MG63 (cell line): Measurements from ENCODE around the gene RYR2. TPM values are rescaled to one million over a fixed set of nuclear protein-coding genes. Genes with fewer than 3 reads are reported as not detected.
"Not testable (repeated sequence)": the region's sequence is repeated elsewhere in the genome, so short reads cannot be mapped to it uniquely, and the experiment has no call there.

Experiments
- DNase-seq: peaks from one replicate; pipeline ENCODE4 v3.0.0-alpha.2; 2020
- H3K27me3 ChIP-seq: fragments of 250-450 bp; sonication (Bioruptor Pico); 2 replicates; pipeline ENCODE4 v1.5.1; 2020; ENCODE audit warnings: mild to moderate bottlenecking, moderate library complexity
- H3K36me3 ChIP-seq: fragments of 250-450 bp; sonication (Bioruptor Pico); 2 replicates; pipeline ENCODE4 v1.5.1; 2020; ENCODE audit warnings: mild to moderate bottlenecking, moderate library complexity
- H3K4me3 ChIP-seq: fragments of 250-450 bp; sonication (Bioruptor Pico); 2 replicates; pipeline ENCODE4 v1.5.1; 2020; ENCODE audit warnings: mild to moderate bottlenecking, moderate library complexity
- H3K9me3 ChIP-seq: fragments of 250-450 bp; sonication (Bioruptor Pico); 2 replicates; pipeline ENCODE4 v1.5.1; 2020; ENCODE audit warnings: mild to moderate bottlenecking, moderate library complexity
- total RNA-seq: library from RNA; depleted of rRNA; stranded (reverse); fragments of >200 nt; shearing (Covaris generic); gene quantifications from 2 replicates; pipeline ENCODE4 v1.2.3, GENCODE V29; 2014; ENCODE audit warnings: low replicate concordance

The RYR2 gene
- total RNA-seq, 1 experiment from 2014 or later = 0.26 TPM

DNA sequence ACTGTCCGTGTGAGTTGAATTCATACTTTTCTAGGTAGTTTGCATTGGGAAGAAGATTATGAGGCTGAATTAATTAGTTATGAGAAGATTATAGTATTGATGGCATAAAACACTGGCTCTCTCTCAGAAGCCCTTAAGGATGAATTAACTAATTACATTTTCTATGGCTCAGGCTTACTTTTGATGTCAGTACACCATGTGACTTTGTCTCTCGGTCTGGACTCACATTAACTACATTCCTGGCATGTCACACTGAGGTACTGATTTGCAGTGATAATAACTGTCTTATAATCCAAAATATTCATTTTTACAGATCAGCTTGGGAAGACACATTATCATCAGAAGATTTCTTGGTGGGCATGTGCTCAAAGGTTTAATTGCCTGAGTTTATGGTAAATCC is 486.6 kb downstream of the RYR2 start:
- DNase-seq = no peak
- Histone ChIP-seq H3K36me3 (no peaks in the 10 kb centered on the region), H3K9me3 (no peaks in the 10 kb centered on the region), H3K27me3 (no peaks in the 10 kb centered on the region), H3K4me3 (no peak overlapping the region)

DNA sequence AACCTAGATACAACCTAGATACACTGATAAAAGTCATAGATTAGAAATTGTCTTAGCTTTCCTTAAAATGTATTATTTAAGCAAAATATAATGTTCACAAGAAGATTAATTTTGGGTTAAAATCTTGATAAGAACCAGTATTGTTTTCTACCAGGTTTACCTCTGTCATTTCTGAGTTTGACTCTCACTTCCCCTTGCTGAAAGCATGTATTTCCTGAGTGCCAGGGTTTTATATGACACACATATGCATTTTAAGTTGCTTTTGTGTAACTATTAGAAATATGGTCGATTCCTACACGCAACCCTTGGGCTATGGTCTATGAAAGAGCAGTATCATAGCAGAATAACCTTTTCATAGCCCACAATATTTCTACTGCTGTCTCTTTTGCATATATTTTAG is 497.1 kb downstream of the RYR2 start:
- Histone ChIP-seq H3K9me3 (no peaks in the 10 kb centered on the region), H3K27me3 (no peaks in the 10 kb centered on the region), H3K4me3 (no peak overlapping the region), H3K36me3 (no peaks in the 10 kb centered on the region)
- DNase-seq = no peak

DNA sequence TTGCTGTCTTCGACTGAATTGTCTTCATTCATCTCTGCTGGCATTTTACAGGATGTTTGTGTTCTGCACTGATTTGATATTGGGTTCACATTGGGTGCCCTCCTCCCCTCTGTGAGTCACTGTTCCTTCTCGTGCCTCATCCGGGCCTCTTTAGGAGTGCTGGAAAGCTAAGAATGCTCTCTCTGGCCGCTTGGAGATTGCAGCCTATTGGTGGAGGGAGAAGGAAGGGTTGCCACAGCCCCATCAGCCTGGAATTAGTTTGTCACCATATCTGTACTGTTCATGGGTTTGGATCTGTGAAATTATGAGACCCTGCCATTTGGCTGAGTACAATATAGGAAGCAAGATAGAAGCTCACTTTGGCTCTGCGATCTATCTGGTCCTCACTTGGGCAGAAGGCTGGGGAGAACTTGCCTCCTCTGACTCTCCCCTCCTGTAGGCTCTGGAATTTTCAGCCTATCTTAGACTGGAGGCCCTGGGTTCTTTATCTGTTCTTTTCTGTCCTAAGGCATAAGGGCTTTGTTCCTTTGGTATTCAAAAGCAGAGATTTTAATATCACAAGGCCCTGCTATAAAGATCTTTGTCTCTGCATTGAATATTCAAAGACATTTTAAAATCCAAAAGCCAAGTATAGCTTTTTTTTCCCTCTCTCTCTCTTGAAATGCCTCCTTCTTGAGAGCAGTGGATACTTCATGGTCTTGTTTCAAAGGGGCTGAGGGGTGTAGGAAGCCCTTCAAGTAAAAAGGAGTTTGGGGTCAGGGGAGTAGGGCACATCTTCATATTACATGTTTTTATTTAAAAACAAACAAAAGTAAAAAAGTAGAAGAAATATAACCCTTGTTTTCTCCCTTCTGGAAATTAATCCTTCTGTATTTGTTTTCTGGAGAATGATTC is 500.8 kb downstream of the RYR2 start:
- H3K27me3 ChIP-seq = no peaks in the 10 kb centered on the region
- no peaks in the 10 kb centered on the region for H3K9me3 ChIP-seq
- H3K4me3 ChIP-seq = no peak overlapping the region
- H3K36me3 ChIP-seq = no peaks in the 10 kb centered on the region
- peak; percentile 5 for DNase-seq

DNA sequence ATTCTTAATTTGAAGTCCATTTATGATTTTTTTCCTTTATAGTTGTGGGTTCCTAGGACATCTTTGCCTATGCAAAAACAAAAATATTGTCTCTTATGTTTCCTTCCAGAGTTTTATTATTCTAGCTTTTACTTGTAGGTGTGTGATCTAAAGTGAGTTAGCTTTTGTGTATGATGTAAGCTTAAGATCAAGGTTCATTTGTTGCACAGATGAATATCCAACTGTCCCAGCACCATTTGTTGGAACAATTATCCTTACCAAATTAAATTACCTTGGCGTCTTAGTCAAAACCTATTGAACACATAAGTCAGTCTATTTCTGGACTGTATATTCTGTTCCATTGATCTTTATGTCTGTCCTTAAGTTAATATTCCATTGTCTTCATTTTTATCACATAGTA is 511.1 kb downstream of the RYR2 start:
- no peak for DNase-seq
- no peak overlapping the region for H3K4me3 ChIP-seq
- no peaks in the 10 kb centered on the region for H3K9me3 ChIP-seq
- H3K36me3 ChIP-seq = no peaks in the 10 kb centered on the region
- no peaks in the 10 kb centered on the region; the same call in 1 of the 2 replicates for H3K27me3 ChIP-seq

DNA sequence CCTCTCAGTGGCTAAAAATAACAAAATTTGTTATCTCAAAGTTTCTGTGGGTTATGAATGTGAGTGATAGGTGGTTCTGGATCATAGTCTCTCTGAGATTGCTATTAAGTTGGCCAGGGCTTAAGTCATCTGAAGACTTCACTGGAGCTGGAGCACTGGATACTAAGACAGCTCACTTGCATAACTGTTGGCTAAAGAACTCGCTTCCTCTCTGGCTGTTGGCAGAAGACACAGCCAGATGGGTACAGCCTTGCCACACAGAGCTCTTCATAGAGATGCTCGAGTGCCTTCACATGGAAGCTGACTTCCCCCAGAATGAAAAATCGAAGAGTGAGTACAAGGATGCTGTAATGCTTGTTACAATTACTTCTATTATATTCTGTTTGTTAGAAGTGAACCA is 514.9 kb downstream of the RYR2 start:
- no peak overlapping the region for H3K4me3 ChIP-seq
- H3K9me3 ChIP-seq = no peaks in the 10 kb centered on the region
- no peak for DNase-seq
- no peaks in the 10 kb centered on the region; the same call in 1 of the 2 replicates for H3K27me3 ChIP-seq
- no peaks in the 10 kb centered on the region for H3K36me3 ChIP-seq

DNA sequence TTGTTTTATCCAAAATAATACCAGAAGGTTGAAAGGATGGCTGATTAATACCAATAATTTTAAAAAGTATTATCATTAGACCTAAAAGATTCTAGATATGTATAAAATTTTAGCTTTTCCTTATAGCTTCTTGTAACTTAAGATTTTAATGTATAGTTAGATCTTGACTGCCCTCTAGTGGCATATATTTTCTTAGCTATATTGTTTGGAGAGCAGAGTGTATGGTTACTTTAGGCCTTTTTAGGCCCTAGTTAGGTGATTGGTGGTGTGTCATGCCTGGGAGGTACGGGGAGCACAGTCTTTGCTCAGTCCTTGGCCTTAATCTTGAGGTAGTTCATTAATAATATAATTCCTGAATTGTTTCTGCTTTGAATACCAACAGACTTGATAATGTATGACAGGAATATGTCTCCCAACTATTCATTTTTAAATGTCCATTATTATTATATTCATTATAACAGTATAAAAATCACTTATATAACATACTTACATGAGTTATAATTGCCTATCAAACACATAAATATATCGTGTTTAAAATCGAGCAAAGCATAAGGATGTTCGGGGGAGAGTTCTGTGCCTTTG is 520.3 kb downstream of the RYR2 start:
- H3K36me3 ChIP-seq = no peaks in the 10 kb centered on the region
- H3K27me3 ChIP-seq = no peaks in the 10 kb centered on the region
- no peaks in the 10 kb centered on the region for H3K9me3 ChIP-seq
- DNase-seq = peak; percentile 10
- no peak overlapping the region for H3K4me3 ChIP-seq

DNA sequence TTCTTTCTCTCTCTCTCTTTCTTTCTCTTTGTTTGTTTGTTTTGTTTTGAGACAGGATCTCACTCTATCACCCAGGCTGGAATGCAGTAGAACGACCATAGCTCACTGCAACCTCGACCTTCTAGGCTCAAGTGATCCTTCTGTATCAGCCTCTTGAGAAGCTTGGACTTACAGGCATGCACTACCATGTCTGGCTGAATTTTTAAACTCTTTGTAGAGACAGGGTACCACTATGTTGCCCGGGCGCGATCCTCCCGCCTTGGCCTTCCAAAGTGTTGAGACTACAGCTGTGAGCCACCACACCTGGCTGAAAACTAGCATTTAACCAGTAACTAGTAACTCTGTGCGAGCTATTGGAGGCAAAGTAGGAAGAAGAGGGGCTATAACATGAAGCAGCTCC is 523.3 kb downstream of the RYR2 start:
- no peaks in the 10 kb centered on the region for H3K27me3 ChIP-seq
- H3K9me3 ChIP-seq = no peaks in the 10 kb centered on the region
- no peak for DNase-seq
- H3K4me3 ChIP-seq = no peak overlapping the region
- H3K36me3 ChIP-seq = no peaks in the 10 kb centered on the region

DNA sequence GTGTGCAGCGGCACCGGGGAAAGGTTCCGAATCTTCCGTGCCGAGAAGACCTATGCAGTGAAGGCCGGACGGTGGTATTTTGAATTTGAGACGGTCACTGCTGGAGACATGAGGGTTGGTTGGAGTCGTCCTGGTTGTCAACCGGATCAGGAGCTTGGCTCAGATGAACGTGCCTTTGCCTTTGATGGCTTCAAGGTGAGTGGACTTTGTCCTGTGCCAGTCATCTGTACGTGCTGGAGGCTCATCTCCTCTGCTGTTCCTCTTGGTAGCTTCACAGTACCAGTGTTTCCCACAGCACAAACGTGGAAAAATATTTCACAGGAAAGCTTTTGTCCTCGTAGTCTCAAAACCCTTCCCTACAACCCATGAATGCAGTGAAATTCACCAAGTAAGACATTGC is 524.6 kb downstream of the RYR2 start:
- H3K27me3 ChIP-seq = no peaks in the 10 kb centered on the region
- no peak for DNase-seq
- no peaks in the 10 kb centered on the region for H3K36me3 ChIP-seq
- no peaks in the 10 kb centered on the region for H3K9me3 ChIP-seq
- no peak overlapping the region for H3K4me3 ChIP-seq

DNA sequence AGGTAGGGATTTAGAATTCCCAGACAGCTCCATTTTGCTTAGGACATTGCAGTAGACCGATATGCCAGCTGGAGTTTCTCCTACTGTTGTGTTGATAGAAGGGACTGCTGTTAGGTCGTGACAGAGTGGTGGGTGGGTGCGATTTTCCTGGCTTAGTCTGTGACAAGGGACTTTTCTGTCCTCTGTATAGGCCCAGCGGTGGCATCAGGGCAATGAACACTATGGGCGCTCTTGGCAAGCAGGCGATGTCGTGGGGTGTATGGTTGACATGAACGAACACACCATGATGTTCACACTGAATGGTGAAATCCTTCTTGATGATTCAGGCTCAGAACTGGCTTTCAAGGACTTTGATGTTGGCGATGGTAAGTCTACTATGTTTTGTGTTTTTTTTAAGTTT is 527.0 kb downstream of the RYR2 start:
- no peak overlapping the region for H3K4me3 ChIP-seq
- H3K36me3 ChIP-seq = no peaks in the 10 kb centered on the region
- no peaks in the 10 kb centered on the region for H3K9me3 ChIP-seq
- DNase-seq = no peak
- no peaks in the 10 kb centered on the region for H3K27me3 ChIP-seq

DNA sequence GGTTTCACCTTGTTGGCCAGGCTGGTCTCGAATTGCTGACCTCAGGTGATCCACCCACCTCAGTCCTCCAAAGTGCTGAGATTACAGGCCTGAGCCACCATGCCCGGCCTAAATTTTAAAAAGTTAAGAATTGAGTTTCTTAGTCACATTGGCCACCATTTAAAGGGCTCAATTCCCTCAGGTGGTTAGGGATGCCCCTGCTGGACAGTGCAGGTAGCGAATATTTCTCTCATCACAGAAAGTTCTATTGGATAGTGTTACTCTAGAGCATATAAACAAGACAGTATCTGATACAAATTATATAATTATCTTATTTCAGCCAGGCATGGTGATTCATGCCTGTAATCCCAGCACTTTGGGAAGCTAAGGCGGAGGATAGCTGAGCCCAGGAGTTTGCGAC is 528.5 kb downstream of the RYR2 start:
- H3K9me3 ChIP-seq = no peaks in the 10 kb centered on the region
- no peaks in the 10 kb centered on the region for H3K36me3 ChIP-seq
- no peak for DNase-seq
- H3K4me3 ChIP-seq = no peak overlapping the region
- no peaks in the 10 kb centered on the region for H3K27me3 ChIP-seq

DNA sequence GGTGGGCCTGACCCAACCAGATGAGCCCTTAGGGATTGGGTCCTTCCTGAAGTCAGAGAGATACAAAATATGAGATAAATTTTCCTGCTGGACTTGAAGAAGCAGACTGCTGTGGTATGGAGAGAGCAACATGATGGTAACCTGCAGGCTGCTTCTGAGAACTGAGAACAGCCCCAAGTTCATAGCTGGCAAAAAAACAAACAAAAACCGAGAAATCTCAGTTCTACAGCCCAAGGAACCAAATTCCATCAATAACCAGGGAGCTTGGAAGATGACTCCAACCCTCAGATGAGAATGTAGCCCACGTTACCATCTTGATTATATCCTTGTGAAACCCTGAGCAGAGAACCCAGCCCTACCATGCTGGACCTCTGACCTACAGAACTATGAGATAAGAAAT is 532.6 kb downstream of the RYR2 start:
- no peaks in the 10 kb centered on the region for H3K36me3 ChIP-seq
- no peak overlapping the region for H3K4me3 ChIP-seq
- no peaks in the 10 kb centered on the region; the same call in 1 of the 2 replicates for H3K9me3 ChIP-seq
- H3K27me3 ChIP-seq = no peaks in the 10 kb centered on the region
- DNase-seq = no peak

DNA sequence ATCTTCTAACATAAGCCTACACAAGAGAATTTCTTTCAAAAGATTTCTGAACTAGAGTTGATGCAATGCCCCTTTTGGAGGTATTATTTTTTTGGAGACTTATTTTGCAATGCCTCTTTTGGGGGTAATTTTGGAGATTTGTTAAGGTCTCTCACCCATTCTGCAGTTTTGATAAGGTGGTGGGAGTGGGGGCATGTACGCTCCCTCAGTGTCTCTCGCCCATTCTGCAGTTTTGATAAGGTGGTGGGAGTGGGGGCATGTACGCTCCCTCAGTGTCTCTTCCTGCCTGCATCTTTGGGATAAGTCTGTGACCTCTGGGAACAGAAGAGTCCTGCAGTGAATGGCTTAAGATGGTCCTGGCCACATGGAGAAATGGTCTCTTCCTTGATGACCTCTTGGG is 536.6 kb downstream of the RYR2 start:
- DNase-seq = no peak
- H3K36me3 ChIP-seq = no peaks in the 10 kb centered on the region
- H3K27me3 ChIP-seq = no peaks in the 10 kb centered on the region
- H3K9me3 ChIP-seq = peaks cover 2% of the 10 kb centered on the region; the same call in 1 of the 2 replicates
- no peak overlapping the region for H3K4me3 ChIP-seq

DNA sequence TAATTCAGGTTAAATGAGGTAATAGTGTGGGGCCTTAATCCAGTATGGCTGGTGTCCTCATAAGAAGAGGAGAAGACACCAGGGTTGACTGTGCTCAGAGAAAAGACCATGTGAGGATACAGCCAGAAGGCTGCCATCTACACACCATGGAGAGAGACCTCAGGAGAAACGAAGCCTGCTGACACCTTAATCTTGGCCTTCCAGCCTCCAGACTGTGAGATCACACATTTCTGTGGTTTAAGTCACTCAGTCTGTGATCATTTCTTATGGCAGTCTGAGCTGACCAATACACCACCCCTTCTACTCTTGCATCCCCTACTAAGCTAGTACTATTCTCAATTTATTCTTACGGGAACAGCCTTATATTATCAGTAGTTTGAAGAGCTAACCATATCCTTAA is 538.7 kb downstream of the RYR2 start:
- Histone ChIP-seq H3K9me3 (peaks cover 2% of the 10 kb centered on the region; the same call in 1 of the 2 replicates), H3K36me3 (no peaks in the 10 kb centered on the region), H3K4me3 (no peak overlapping the region), H3K27me3 (no peaks in the 10 kb centered on the region)
- DNase-seq = no peak

DNA sequence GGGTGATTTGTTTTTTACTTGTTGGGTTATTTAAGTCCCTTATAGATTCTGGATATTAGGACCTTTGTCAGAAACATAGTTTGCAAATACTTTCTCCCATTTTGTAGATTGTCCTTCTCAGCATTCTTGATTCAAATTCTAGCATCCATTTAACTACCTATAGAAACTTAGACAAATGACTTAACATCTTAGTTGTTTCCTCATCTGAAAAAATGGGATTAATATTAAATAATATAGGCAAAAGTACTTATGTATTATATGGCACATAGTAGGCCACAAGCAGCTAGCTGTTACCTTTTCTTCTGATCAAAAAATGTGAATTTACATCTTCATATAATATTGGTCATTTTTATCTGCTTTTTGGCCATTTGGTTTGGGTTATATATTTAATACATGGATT is 541.3 kb downstream of the RYR2 start:
- H3K4me3 ChIP-seq = no peak overlapping the region
- no peaks in the 10 kb centered on the region for H3K27me3 ChIP-seq
- no peaks in the 10 kb centered on the region for H3K36me3 ChIP-seq
- H3K9me3 ChIP-seq = 0 out of 2 replicates have a peak, but pooled peaks cover 2% of the 10 kb centered on the region
- DNase-seq = no peak

DNA sequence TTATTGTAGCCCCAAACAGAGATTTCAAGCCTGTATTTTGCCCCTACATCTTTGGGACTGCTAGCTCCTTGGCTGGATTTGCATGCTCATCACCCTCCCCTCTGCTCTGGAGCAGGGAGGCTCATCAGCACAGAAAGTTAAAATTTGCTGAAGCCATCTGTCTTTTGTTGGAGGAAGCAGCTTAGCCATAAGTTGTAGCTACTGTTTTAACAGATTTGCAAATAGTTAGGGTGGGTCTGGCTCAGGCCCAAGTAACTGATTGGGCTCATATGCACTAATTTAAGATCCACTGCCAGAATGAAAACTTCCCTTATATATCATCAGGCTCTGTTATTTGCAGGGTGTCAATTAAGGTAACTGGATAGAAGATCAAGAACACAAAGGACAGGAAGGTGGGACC is 541.8 kb downstream of the RYR2 start:
- no peaks in the 10 kb centered on the region for H3K36me3 ChIP-seq
- no peaks in the 10 kb centered on the region for H3K27me3 ChIP-seq
- no peak overlapping the region for H3K4me3 ChIP-seq
- 0 out of 2 replicates have a peak, but pooled peaks cover 2% of the 10 kb centered on the region for H3K9me3 ChIP-seq
- no peak for DNase-seq

DNA sequence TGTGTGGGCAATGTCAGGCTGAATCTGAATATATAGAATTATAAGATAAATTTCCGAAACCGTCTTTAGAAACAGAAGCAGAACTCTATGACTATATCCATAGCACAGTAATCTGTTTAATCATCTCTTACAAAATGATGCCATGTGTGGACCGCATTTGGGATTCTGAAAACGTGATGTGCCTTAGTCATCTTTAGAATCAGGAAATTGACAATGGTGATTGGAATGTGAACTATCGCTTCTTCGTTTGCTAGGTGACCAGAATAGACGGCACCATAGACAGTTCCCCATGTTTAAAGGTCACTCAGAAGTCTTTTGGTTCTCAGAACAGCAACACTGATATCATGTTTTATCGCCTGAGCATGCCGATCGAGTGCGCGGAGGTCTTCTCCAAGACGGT is 548.4 kb downstream of the RYR2 start:
- DNase-seq = no peak
- H3K36me3 ChIP-seq = no peaks in the 10 kb centered on the region
- H3K27me3 ChIP-seq = no peaks in the 10 kb centered on the region

DNA sequence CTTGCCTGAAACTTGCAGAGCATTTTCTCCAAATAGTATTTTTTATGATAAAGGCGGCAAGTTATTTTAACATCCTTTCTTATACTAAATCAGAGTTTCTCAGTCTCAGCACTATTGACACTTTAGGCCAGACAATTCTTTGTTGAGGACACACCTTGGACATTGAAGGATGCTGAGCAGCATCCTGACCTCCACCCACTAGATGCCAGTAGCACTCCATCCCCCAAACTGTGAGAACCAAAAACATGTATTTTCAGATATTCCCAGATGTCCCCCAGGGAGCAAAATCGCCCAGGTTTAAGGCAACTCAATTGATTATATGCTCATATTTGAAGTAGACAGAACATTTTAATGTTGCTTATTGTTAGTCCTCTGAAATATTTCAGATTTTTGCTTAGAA is 549.4 kb downstream of the RYR2 start:
- Histone ChIP-seq H3K27me3 (no peaks in the 10 kb centered on the region), H3K9me3 (no peaks in the 10 kb centered on the region), H3K36me3 (no peaks in the 10 kb centered on the region), H3K4me3 (no peak overlapping the region)
- DNase-seq = no peak

More for the DNA sequence above, 548.4 kb downstream of the RYR2 start:
- Histone ChIP-seq H3K4me3 (no peak overlapping the region), H3K9me3 (no peaks in the 10 kb centered on the region)

DNA sequence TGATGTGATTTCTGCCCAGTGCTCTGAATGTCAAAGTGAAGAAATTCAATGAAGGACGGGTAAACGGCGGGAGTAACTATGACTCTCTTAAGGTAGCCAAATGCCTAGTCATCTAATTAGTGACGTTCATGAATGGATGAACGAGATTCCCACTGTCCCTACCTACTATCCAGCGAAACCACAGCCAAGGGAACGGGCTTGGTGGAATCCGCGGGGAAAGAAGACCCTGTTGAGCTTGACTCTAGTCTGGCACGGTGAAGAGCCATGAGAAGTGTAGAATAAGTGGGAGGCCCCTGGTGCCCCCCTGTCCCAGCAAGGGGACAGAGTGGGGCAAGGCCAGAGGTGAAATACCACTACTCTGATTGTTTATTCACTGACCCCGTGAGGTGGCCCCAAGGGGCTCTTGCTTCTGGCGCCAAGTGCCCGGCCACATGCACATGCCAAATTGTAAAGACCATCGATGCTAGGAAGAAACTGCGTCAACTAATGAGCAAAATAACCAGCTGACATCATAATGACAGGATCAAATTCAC is 561.1 kb downstream of the RYR2 start:
- H3K9me3 ChIP-seq, DNase-seq: not testable (repeated sequence)

More for the DNA sequence above, 561.1 kb downstream of the RYR2 start:
- H3K27me3 ChIP-seq, H3K4me3 ChIP-seq, H3K36me3 ChIP-seq: not testable (repeated sequence)
